Measurements from ENCODE around the gene GABRB2.

The GABRB2 gene

DNA sequence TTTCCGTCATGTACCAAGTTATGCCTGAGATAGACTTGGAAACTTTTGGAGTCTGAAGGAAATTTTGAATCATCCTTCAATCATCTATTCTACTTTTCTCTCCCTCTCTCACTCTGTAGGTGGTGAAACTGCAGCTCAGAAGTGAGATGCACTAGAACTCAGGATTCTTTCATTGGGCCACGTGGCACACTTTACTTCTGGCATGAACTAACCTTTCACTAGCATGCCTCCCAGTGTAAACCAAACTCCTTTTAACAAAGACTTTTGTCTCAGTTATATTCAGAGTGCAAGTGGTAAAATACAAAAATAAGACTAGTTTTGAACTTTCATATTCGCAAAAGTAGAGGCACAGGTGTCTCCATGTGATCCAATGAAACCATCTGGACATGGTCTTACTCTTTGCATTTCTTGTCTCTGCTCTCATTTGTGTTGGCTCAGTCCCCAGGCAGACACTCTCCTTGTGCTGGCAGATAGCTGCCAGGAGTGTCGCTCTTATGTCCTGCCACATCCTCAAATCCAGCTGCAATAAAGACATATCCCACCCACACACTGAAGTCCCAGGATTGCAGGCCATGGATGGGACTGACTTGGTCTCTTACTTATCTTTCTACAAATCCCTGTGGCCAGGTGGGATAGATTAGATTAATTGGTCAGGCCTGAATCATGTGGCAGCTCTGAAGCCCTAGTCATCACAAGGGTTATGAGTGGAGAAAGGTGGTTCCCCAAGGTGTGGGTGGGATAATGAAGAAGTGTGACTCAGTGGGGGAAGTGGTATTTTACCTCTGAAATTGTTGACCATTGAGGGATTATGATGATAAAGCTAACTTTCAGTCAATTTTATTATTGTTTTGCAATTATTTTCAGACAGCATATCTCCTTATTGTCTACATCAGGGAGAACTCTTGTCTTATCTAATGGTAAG lies 267.5 kb downstream of the GABRB2 start:
- no peak for FAIRE-seq
- DNase-seq (ENCODE audit: insufficient read length, low spot score): no peak
- TF ChIP-seq, protein P1, sequence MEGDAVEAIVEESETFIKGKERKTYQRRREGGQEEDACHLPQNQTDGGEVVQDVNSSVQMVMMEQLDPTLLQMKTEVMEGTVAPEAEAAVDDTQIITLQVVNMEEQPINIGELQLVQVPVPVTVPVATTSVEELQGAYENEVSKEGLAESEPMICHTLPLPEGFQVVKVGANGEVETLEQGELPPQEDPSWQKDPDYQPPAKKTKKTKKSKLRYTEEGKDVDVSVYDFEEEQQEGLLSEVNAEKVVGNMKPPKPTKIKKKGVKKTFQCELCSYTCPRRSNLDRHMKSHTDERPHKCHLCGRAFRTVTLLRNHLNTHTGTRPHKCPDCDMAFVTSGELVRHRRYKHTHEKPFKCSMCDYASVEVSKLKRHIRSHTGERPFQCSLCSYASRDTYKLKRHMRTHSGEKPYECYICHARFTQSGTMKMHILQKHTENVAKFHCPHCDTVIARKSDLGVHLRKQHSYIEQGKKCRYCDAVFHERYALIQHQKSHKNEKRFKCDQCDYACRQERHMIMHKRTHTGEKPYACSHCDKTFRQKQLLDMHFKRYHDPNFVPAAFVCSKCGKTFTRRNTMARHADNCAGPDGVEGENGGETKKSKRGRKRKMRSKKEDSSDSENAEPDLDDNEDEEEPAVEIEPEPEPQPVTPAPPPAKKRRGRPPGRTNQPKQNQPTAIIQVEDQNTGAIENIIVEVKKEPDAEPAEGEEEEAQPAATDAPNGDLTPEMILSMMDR (IDR thresholded peaks at IDR 0.05; ENCODE audit: insufficient read depth, missing control alignments): no peak

DNA sequence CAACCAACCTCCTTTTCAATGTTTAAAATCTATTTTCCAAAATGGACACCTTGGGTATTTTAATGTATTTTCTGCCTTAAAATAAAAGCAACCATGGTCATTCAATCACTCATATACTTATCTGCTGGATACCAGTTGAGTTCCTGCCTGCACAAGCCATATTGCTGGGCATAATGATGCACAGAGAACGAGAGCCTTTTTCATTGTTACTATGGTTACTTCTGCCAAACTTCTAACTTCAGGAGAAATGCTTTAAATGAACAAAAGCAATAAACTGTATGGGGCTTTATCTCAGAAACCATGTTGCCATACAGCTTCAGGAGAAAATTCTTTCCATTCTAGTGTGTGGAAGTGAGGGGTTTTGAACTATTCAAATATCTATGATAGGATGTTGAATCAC lies 269.5 kb downstream of the GABRB2 start:
- DNase-seq (ENCODE audit: insufficient read length, low spot score) (no peak), FAIRE-seq (no peak)
- TF ChIP-seq, protein P1 (IDR thresholded peaks at IDR 0.05; ENCODE audit: insufficient read depth, missing control alignments): no peak

DNA sequence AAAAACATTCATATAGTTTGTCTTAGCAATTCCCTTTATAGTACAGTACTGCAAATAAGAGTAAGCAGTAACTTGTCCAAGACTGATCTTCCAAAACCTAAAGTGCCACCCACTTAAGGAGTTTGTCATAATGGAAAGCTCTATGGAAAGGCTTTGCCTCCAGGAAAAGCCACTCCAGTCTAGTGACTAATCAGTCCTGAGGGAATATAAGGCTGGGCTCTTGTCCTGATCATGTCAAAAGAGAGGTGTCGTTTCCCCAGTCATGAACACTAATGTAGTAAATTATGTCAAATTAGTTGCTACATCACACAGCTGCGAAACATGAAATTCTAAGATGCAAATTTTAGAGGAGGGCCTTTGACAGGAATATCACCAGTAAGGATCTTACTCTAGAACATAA lies 271.6 kb downstream of the GABRB2 start:
- TF ChIP-seq, protein P1 (IDR thresholded peaks at IDR 0.05; ENCODE audit: insufficient read depth, missing control alignments): no peak
- FAIRE-seq: no peak
- no peak for DNase-seq (ENCODE audit: insufficient read length, low spot score)

DNA sequence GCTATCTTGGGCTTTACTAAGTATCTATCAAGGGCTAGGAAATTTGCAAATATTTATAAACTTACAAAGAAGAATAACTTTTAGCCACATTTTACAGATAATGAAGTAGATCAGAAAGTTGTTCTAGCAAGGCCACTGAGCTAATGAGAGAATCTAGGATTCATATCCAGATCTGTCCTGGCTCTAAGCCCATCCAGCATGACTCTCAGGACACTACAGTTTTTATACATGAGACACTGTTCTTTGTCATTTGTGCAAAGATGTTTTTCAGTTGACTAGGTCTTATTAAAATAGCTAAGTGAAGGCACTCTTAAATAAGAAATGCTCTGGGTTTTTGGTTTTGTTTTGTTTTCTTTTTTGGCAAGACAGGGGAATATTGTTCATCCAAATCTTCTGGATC lies 273.1 kb downstream of the GABRB2 start:
- TF ChIP-seq, protein P1 (IDR thresholded peaks at IDR 0.05; ENCODE audit: insufficient read depth, missing control alignments): no peak
- FAIRE-seq (no peak), DNase-seq (ENCODE audit: insufficient read length, low spot score) (no peak)

DNA sequence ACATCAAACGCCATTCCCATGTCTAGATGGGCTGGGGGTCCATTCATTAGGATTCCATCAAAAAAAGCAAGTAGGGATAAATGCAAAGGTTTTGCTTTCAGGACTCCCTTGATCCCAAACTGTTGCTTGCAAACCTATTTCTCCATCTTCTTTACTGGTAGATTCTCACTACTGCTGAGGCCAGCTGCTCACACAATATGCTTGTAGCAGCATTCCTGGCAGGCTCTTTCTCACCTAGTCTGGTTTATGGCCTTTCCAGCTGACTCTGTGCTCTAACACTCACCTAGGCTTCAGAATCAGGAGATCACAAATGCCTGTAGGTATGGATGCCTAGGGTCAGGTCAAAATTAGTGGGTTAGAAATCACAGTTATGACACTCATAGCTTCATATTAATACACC lies 274.7 kb downstream of the GABRB2 start:
- FAIRE-seq (no peak), DNase-seq (ENCODE audit: insufficient read length, low spot score) (no peak)
- TF ChIP-seq, protein P1 (IDR thresholded peaks at IDR 0.05; ENCODE audit: insufficient read depth, missing control alignments): no peak

DNA sequence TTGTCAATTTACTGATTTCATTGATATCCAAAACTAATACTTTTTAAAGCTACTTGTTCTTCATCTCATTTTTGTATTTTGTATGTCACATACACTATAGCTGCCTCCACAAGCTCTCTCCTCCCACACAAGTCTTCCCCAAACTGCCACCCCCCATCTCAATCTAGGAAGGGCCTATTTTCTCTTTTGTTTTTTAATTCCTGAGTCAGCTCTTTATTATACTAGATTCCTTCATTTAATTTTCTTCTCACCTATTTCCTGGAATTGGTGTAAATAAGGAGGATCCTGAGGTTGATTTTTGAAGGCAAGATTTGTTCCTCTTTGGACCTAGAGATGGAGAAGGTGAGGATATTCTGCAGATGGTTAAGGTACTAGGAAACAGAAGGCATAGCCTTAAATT lies 277.4 kb downstream of the GABRB2 start:
- TF ChIP-seq, protein P1 (IDR thresholded peaks at IDR 0.05; ENCODE audit: insufficient read depth, missing control alignments): no peak
- DNase-seq (ENCODE audit: insufficient read length, low spot score): no peak
- FAIRE-seq: no peak

DNA sequence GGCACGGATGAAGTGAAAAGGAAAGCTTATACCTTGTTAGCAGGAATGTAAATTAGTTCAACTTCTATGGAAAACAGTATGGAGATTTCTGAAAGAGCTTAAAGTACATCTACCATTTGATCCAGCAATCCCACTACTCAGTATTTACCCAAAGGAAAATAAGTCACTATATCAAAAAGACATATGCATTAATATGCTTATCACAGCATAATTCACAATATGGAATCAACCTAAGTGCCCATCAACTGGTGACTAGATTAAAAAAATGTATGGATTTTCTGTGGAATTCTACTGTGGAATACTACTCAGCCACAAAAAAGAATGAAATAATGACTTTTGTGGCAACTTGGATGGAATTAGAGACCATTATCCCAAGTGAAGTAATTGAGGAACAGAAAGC lies 279.6 kb downstream of the GABRB2 start:
- DNase-seq (ENCODE audit: insufficient read length, low spot score) (no peak), FAIRE-seq (no peak)
- TF ChIP-seq, protein P1 (IDR thresholded peaks at IDR 0.05; ENCODE audit: insufficient read depth, missing control alignments): no peak
